ENCODE measurements around the gene KLHL14. TPM values are rescaled to one million over a fixed set of nuclear protein-coding genes. Genes with fewer than 3 reads are reported as not detected.

The KLHL14 gene
- total and polyA plus RNA-seq, 10 of the 15 experiments (the other 5 are each of a cell fraction or from before 2014, with no cell fraction given), result 0.03 to 0.05 TPM; not detected in 8

DNA sequence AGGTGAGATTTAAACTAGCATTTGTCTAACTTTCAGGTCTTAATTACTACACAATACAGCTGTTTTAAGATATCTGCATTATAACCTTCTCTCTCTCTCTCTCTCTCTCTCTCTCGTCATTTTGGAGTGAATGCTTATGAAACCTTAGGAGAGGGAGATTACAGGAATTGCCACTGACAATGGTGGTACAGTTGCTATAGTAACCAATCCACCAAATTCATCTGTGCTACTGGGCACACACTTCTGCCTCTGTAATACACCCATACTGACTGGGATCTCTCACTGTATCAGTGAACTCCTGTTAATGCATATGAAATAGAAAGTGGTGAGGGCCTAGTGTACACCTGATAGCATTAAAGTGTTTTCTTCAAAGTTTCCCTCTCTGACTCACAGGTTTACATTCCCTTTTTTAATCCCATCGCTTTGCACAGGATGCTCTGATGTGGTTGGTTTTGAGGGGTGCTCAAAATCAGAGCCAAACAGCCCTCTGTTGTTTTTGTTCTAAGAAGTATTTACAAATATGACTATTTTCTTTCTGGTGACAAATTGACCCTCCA is 13.1 kb downstream of the KLHL14 start:
- Histone ChIP-seq H3K27me3 (replicated peaks in 1 of 2; ENCODE audit: control insufficient read depth in 2 of 2, insufficient read depth in 2 of 2, low read length in 1 of 2) (no peaks in the 10 kb centered on the region), H3K27ac (ENCODE audit: control insufficient read depth, insufficient read depth) (no peak overlapping the region), H3K36me3 (ENCODE audit: control insufficient read depth in 2 of 2, insufficient read depth in 2 of 2, low read length in 1 of 2) (no peaks in the 10 kb centered on the region), H3K4me3 (no peak overlapping the region), H3K79me2 (ENCODE audit: control insufficient read depth, insufficient read depth, low read length) (no peaks in the 10 kb centered on the region), H2AFZ (ENCODE audit: control insufficient read depth, low read depth, low read length) (no peak overlapping the region), H4K20me1 (ENCODE audit: control insufficient read depth, insufficient read depth) (no peaks in the 10 kb centered on the region), H3K9me3 (replicated peaks; ENCODE audit: control insufficient read depth, insufficient read depth, low read length) (no peaks in the 10 kb centered on the region), H3K4me2 (ENCODE audit: control insufficient read depth, insufficient read depth) (peak overlapping the region; percentile 13; the same call in 1 of the 2 replicates), H3K9ac (ENCODE audit: control insufficient read depth, insufficient read depth, low read length) (no peak overlapping the region), H3K4me1 (ENCODE audit: control insufficient read depth, insufficient read depth, low read length) (peaks cover 10% of the 10 kb centered on the region)
- FAIRE-seq (no peak), ATAC-seq (no peak), DNase-seq (ENCODE audit: low read depth, low spot score) (no peak)
- ChIA-PET POLR2A (no interaction called here), RAD21 (ENCODE audit: unreplicated experiment) (no interaction called here), CTCF (no interaction called here), SMC1A (ENCODE audit: uncharacterized antibody, unreplicated experiment) (no interaction called here)
- in situ Hi-C loops (cut with MboI) (no loop called here), intact Hi-C loops (cut with micrococcal nuclease; ENCODE audit: unreplicated experiment) (no loop called here)
- no peak for TF ChIP-seq IKZF2 (IDR thresholded peaks at IDR 0.05)
- no peak for TF ChIP-seq RAD21 (IDR thresholded peaks at IDR 0.05; ENCODE audit: insufficient read depth, low read depth, low read length)
- TF ChIP-seq HDAC2 (IDR thresholded peaks at IDR 0.05), result no peak
- no peak for TF ChIP-seq CHD1 (IDR thresholded peaks at IDR 0.05; ENCODE audit: low read depth, low read length)
- TF ChIP-seq, protein P1, sequence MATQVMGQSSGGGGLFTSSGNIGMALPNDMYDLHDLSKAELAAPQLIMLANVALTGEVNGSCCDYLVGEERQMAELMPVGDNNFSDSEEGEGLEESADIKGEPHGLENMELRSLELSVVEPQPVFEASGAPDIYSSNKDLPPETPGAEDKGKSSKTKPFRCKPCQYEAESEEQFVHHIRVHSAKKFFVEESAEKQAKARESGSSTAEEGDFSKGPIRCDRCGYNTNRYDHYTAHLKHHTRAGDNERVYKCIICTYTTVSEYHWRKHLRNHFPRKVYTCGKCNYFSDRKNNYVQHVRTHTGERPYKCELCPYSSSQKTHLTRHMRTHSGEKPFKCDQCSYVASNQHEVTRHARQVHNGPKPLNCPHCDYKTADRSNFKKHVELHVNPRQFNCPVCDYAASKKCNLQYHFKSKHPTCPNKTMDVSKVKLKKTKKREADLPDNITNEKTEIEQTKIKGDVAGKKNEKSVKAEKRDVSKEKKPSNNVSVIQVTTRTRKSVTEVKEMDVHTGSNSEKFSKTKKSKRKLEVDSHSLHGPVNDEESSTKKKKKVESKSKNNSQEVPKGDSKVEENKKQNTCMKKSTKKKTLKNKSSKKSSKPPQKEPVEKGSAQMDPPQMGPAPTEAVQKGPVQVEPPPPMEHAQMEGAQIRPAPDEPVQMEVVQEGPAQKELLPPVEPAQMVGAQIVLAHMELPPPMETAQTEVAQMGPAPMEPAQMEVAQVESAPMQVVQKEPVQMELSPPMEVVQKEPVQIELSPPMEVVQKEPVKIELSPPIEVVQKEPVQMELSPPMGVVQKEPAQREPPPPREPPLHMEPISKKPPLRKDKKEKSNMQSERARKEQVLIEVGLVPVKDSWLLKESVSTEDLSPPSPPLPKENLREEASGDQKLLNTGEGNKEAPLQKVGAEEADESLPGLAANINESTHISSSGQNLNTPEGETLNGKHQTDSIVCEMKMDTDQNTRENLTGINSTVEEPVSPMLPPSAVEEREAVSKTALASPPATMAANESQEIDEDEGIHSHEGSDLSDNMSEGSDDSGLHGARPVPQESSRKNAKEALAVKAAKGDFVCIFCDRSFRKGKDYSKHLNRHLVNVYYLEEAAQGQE (IDR thresholded peaks at IDR 0.05; ENCODE audit: low read depth, low read length), result no peak
- 70% methylated on average over 2 of the region's 2 CpGs for WGBS (ENCODE audit: insufficient coverage, insufficient replicate concordance, low lambda C conversion rate, missing lambda C conversion rate)
- no TSS peak for BruUV-seq (replicated peaks)

All from GM12878 (cell line).